GM19099 (cell line): Measurements from ENCODE around the gene RNF40.
A peak's percentile ranks its signal among the peaks of the same experiment; 100 is the strongest.

Experiments
- POLR2A ChIP-seq: IDR thresholded peaks from 3 replicates; pipeline ENCODE4 v1.6.1; 2011; ENCODE audit warnings: low read depth; ENCODE audit not compliant: insufficient read length; ENCODE audit errors: extremely low read depth

RNF40 gene

GRCh38 chr16:30805370-30806169 lies 43.4 kb downstream of the RNF40 start:
- TF ChIP-seq POLR2A, result peak; percentile 68

GRCh38 chr16:30808146-30808545 lies 46.0 kb downstream of the RNF40 start:
- no peak for TF ChIP-seq POLR2A

- TF ChIP-seq POLR2A, result no peak
Measured at GRCh38 chr16:30813821-30814189, 51.7 kb downstream of the RNF40 start.

- no peak for TF ChIP-seq POLR2A
Measured at GRCh38 chr16:30816769-30817168, 54.6 kb downstream of the RNF40 start.

- no peak for TF ChIP-seq POLR2A
Measured at GRCh38 chr16:30820952-30821421, 58.9 kb downstream of the RNF40 start.

- no peak for TF ChIP-seq POLR2A
Measured at GRCh38 chr16:30821891-30822290, 59.8 kb downstream of the RNF40 start.
